H9 (cell line): Measurements from ENCODE around the gene COG2. TPM values are rescaled to one million over a fixed set of nuclear protein-coding genes. Genes with fewer than 3 reads are reported as not detected.

Source experiments
- DNase-seq: peaks from one replicate; pipeline ENCODE4 v3.0.0-alpha.2; 2017
- H2AFZ ChIP-seq: one replicate; pipeline ENCODE4 v1.6.1; 2013; ENCODE audit warnings: mild to moderate bottlenecking, low read length, control low read depth, moderate library complexity
- H2AK5ac ChIP-seq: 2 replicates; pipeline ENCODE4 v1.6.1; 2013; ENCODE audit warnings: low read length, control low read depth, mixed read lengths; ENCODE audit not compliant: insufficient read length
- H2BK120ac ChIP-seq: one replicate; pipeline ENCODE4 v1.6.1; 2013; ENCODE audit warnings: low read depth, mild to moderate bottlenecking, low read length, control low read depth, inconsistent platforms; ENCODE audit not compliant: poor library complexity, severe bottlenecking
- H2BK12ac ChIP-seq: 2 replicates; pipeline ENCODE4 v1.6.1; 2013; ENCODE audit warnings: low read length, control low read depth, mixed read lengths, low read depth; ENCODE audit not compliant: insufficient read length
- H2BK15ac ChIP-seq: 2 replicates; pipeline ENCODE4 v1.6.1; 2013; ENCODE audit warnings: low read depth, low read length, control low read depth
- H2BK20ac ChIP-seq: one replicate; pipeline ENCODE4 v1.6.1; 2013; ENCODE audit warnings: low read depth, mild to moderate bottlenecking, low read length, control low read depth, inconsistent platforms; ENCODE audit not compliant: poor library complexity, severe bottlenecking
- H2BK5ac ChIP-seq: 2 replicates; pipeline ENCODE4 v1.6.1; 2013; ENCODE audit warnings: low read length, control low read depth, mixed read lengths; ENCODE audit not compliant: insufficient read length
- H3K14ac ChIP-seq: 2 replicates; pipeline ENCODE4 v1.6.1; 2013; ENCODE audit warnings: low read length, control low read depth; ENCODE audit not compliant: insufficient read depth
- H3K18ac ChIP-seq: 2 replicates; pipeline ENCODE4 v1.6.1; 2013; ENCODE audit warnings: low read depth, mild to moderate bottlenecking, mixed read lengths, low read length, control low read depth; ENCODE audit not compliant: insufficient read length
- H3K23ac ChIP-seq: 2 replicates; pipeline ENCODE4 v1.6.1; 2013; ENCODE audit warnings: low read length, control low read depth, mixed read lengths, low read depth; ENCODE audit not compliant: insufficient read length
- H3K23me2 ChIP-seq: 2 replicates; pipeline ENCODE4 v1.6.1; 2013; ENCODE audit warnings: low read depth, mild to moderate bottlenecking, mixed read lengths, low read length, control low read depth; ENCODE audit not compliant: insufficient read length, poor library complexity, severe bottlenecking
- H3K27ac ChIP-seq: 2 replicates; pipeline ENCODE4 v1.5.1; 2013; ENCODE audit warnings: low read length, control low read depth, mixed read lengths, low read depth; ENCODE audit not compliant: insufficient read length
- H3K27me3 ChIP-seq: 2 replicates; pipeline ENCODE4 v1.6.1; 2013; ENCODE audit warnings: low read length, control low read depth, inconsistent platforms; ENCODE audit not compliant: insufficient read depth
- H3K4ac ChIP-seq: 2 replicates; pipeline ENCODE4 v1.6.1; 2013; ENCODE audit warnings: low read depth, mild to moderate bottlenecking, control low read depth, inconsistent platforms, low read length, moderate library complexity
- H3K4me1 ChIP-seq: 2 replicates; pipeline ENCODE4 v1.6.1; 2013; ENCODE audit warnings: low read length, control low read depth, inconsistent platforms; ENCODE audit not compliant: insufficient read depth
- H3K4me2 ChIP-seq: 2 replicates; pipeline ENCODE4 v1.6.1; 2013; ENCODE audit warnings: low read length, control low read depth, mixed read lengths; ENCODE audit not compliant: insufficient read length, insufficient read depth
- H3K56ac ChIP-seq: 2 replicates; pipeline ENCODE4 v1.6.1; 2013; ENCODE audit warnings: low read depth, mild to moderate bottlenecking, mixed read lengths, low read length, control low read depth; ENCODE audit not compliant: insufficient read length
- H3K79me1 ChIP-seq: 2 replicates; pipeline ENCODE4 v1.6.1; 2013; ENCODE audit warnings: low read depth, mild to moderate bottlenecking, moderate library complexity, low read length, control low read depth, inconsistent platforms; ENCODE audit not compliant: insufficient read depth, poor library complexity, severe bottlenecking
- H3K79me2 ChIP-seq: 2 replicates; pipeline ENCODE4 v1.6.1; 2013; ENCODE audit warnings: low read length, control low read depth, inconsistent platforms; ENCODE audit not compliant: insufficient read depth
- H3K9ac ChIP-seq: 2 replicates; pipeline ENCODE4 v1.6.1; 2013; ENCODE audit warnings: low read length, control low read depth, mixed read lengths; ENCODE audit not compliant: insufficient read length; ENCODE audit errors: extremely low read depth
- H3K9me3 ChIP-seq: one replicate; pipeline ENCODE4 v1.6.1; 2013; ENCODE audit warnings: low read depth, low read length, inconsistent platforms; ENCODE audit not compliant: control insufficient read depth
- H3T11ph ChIP-seq: one replicate; pipeline ENCODE4 v1.6.1; 2013; ENCODE audit warnings: mild to moderate bottlenecking, low read length, control low read depth, inconsistent platforms
- H4K20me1 ChIP-seq: one replicate; pipeline ENCODE4 v1.6.1; 2013; ENCODE audit not compliant: control insufficient read depth, insufficient read length, insufficient read depth
- H4K5ac ChIP-seq: 2 replicates; pipeline ENCODE4 v1.6.1; 2013; ENCODE audit warnings: low read depth, mild to moderate bottlenecking, mixed read lengths, low read length, control low read depth; ENCODE audit not compliant: insufficient read length
- H4K8ac ChIP-seq: replicated peaks from 2 replicates; pipeline ENCODE4 v1.6.1; 2013; ENCODE audit warnings: low read length, control low read depth, mixed read lengths, low read depth; ENCODE audit not compliant: insufficient read length
- H4K91ac ChIP-seq: 2 replicates; pipeline ENCODE4 v1.6.1; 2013; ENCODE audit warnings: low read depth, mild to moderate bottlenecking, moderate library complexity, mixed read lengths, low read length, control low read depth; ENCODE audit not compliant: insufficient read length
- H3K27ac Mint-ChIP-seq, 3 experiments: 2 replicates in 2 of 3; 3 replicates in 1 of 3; pipeline ENCODE4 v1.8.0; 2020 to 2021; ENCODE audit warnings: mixed read lengths in 3 of 3, mild to moderate bottlenecking in 1 of 3, moderate library complexity in 1 of 3
- H3K27me3 Mint-ChIP-seq: 2 replicates; pipeline ENCODE4 v1.8.0; 2021; ENCODE audit warnings: low read depth, mild to moderate bottlenecking, moderate library complexity, mixed read lengths
- H3K36me3 Mint-ChIP-seq, 3 experiments: 2 replicates in 2 of 3; 3 replicates in 1 of 3; pipeline ENCODE4 v1.8.0; 2020 to 2021; ENCODE audit warnings: low read depth in 3 of 3, mixed read lengths in 3 of 3; ENCODE audit not compliant: insufficient read depth in 1 of 3
- H3K4me1 Mint-ChIP-seq, 2 experiments: 2 replicates each; pipeline ENCODE4 v1.8.0; 2020; ENCODE audit warnings: mixed read lengths in 2 of 2
- H3K4me3 Mint-ChIP-seq, 2 experiments: 2 replicates in 1 of 2; 3 replicates in 1 of 2; pipeline ENCODE4 v1.8.0; 2020 to 2021; ENCODE audit warnings: mild to moderate bottlenecking in 2 of 2, mixed read lengths in 2 of 2, moderate library complexity in 1 of 2
- H3K9me3 Mint-ChIP-seq, 2 experiments: 2 replicates in 1 of 2; 3 replicates in 1 of 2; pipeline ENCODE4 v1.8.0; 2020; ENCODE audit warnings: mild to moderate bottlenecking in 2 of 2, mixed read lengths in 2 of 2, moderate library complexity in 1 of 2
- WGBS: extraction: QIAGEN DNeasy Blood & Tissue Kit; methylation state at CpG from one replicate; pipeline ENCODE4 v1.1.7; 2013; ENCODE audit warnings: missing lambda C conversion rate, low lambda C conversion rate, mixed read lengths; ENCODE audit not compliant: insufficient read length; ENCODE audit errors: extremely low coverage; 5-methylcytosine and 5-hydroxymethylcytosine counted together
- total RNA-seq: library from RNA; stranded (reverse); gene quantifications from 2 replicates; pipeline ENCODE4 v1.2.1, GENCODE V29; 2021
- TF ChIP-seq, protein P1 (sequence below): fragments of 200-600 bp; sonication (generic); conservative IDR thresholded peaks from 3 replicates; pipeline ENCODE4 v1.8.0; 2021; ENCODE audit warnings: antibody characterized with exemption, mild to moderate bottlenecking

Gene COG2
- total RNA-seq, 1 experiment from 2014 or later: 42.2 TPM

DNA sequence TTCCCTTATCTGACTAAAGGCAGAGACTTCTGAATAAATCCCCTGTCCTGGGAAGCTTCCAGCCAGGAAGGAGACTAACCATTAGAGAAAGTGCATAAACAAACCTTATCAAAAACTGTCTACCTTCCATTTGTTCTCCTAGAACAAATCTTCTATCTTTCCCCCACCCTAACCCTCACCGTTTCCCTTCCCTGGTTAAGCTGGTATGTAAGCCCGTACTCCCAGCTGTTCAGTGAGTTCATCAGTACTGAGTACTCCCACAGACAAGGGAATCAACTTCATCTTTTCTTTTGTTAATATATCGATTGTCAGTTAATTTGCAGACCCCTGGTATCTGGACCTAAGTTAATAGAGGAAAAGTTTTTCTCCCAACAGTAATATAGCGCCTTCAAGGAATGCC, 20.1 kb upstream of the COG2 start:
- Histone ChIP-seq H3K56ac (no peak overlapping the region), H3K79me2 (no peaks in the 10 kb centered on the region), H3K4me1 (no peaks in the 10 kb centered on the region), H3K4ac (no peak overlapping the region), H4K20me1 (no peaks in the 10 kb centered on the region), H2AK5ac (no peak overlapping the region), H2BK5ac (no peak overlapping the region), H3K79me1 (no peaks in the 10 kb centered on the region), H2BK12ac (no peak overlapping the region), H3K4me2 (no peak overlapping the region), H2BK120ac (no peak overlapping the region), H3K23ac (no peak overlapping the region), H3K27ac (no peak overlapping the region), H4K8ac (no peak overlapping the region), H3K18ac (no peak overlapping the region), H3K27me3 (no peaks in the 10 kb centered on the region), H4K91ac (no peak overlapping the region), H2BK15ac (no peak overlapping the region), H2AFZ (no peak overlapping the region), H3K9ac (no peak overlapping the region), H3T11ph (no peak overlapping the region), H4K5ac (no peak overlapping the region), H3K23me2 (no peaks in the 10 kb centered on the region), H3K14ac (no peak overlapping the region), H2BK20ac (no peak overlapping the region), H3K9me3 (no peaks in the 10 kb centered on the region)
- no peak for DNase-seq
- peaks cover 4 to 8% of the 10 kb centered on the region in 2 experiments; a peak in 4 of 5 replicates for H3K9me3 Mint-ChIP-seq
- H3K27ac Mint-ChIP-seq: no peak overlapping the region
- H3K27me3 Mint-ChIP-seq: peaks cover 2% of the 10 kb centered on the region
- H3K36me3 Mint-ChIP-seq: peaks cover 0 to 7% (median 5%) of the 10 kb centered on the region in 3 experiments; a peak in 2 of 7 replicates
- H3K4me3 Mint-ChIP-seq: no peak overlapping the region
- no CpG with 5 or more reads among the region's 4 CpGs for WGBS
- TF ChIP-seq, protein P1, sequence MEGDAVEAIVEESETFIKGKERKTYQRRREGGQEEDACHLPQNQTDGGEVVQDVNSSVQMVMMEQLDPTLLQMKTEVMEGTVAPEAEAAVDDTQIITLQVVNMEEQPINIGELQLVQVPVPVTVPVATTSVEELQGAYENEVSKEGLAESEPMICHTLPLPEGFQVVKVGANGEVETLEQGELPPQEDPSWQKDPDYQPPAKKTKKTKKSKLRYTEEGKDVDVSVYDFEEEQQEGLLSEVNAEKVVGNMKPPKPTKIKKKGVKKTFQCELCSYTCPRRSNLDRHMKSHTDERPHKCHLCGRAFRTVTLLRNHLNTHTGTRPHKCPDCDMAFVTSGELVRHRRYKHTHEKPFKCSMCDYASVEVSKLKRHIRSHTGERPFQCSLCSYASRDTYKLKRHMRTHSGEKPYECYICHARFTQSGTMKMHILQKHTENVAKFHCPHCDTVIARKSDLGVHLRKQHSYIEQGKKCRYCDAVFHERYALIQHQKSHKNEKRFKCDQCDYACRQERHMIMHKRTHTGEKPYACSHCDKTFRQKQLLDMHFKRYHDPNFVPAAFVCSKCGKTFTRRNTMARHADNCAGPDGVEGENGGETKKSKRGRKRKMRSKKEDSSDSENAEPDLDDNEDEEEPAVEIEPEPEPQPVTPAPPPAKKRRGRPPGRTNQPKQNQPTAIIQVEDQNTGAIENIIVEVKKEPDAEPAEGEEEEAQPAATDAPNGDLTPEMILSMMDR: no peak
- H3K4me1 Mint-ChIP-seq: peaks cover 37 to 38% of the 10 kb centered on the region in 2 experiments
